Common myeloid progenitor, CD34-positive (primary cell): Measurements from ENCODE around the gene TARP.

ENCODE experiments used
- CTCF ChIA-PET: fragments of 350-600 bp; sonication (Branson Sonifier 250); formaldehyde crosslinking; loops from one replicate; lab custom pipeline; 2021; ENCODE audit warnings: antibody characterized with exemption; lab: Charles Lee
- POLR2A ChIA-PET: fragments of 350-600 bp; sonication (Branson Sonifier 250); formaldehyde crosslinking; loops from one replicate; lab custom pipeline; 2021; ENCODE audit warnings: antibody characterized with exemption; lab: Charles Lee
- DNase-seq, 3 donors: peaks; one replicate each; pipeline versions ENCODE4 v3.0.0 to v3.0.0-alpha.2; 2013
- H3K27ac ChIP-seq, 2 experiments: 1 replicate in 1 of 2; 2 replicates in 1 of 2; pipeline ENCODE4 v1.7.0; 2013; ENCODE audit warnings: inconsistent platforms in 2 of 2, low read length in 2 of 2, mild to moderate bottlenecking in 2 of 2, low read depth in 1 of 2, moderate library complexity in 1 of 2; ENCODE audit not compliant: severe bottlenecking in 2 of 2, insufficient read depth in 1 of 2, poor library complexity in 1 of 2
- H3K27me3 ChIP-seq, 5 experiments: replicated peaks in 2 of 5; 1 replicate in 3 of 5; 2 replicates in 2 of 5; pipeline versions ENCODE4 v1.6.1 to v1.7.0; 2013; ENCODE audit warnings: low read length in 4 of 5, mild to moderate bottlenecking in 2 of 5, moderate library complexity in 2 of 5, inconsistent platforms in 1 of 5; ENCODE audit not compliant: insufficient read depth in 5 of 5, control insufficient read depth in 4 of 5
- H3K36me3 ChIP-seq, 4 experiments: 1 replicate in 2 of 4; 2 replicates in 2 of 4; pipeline versions ENCODE4 v1.6.1 to v1.7.0; 2013; ENCODE audit warnings: low read length in 3 of 4, control low read depth in 1 of 4, mild to moderate bottlenecking in 1 of 4; ENCODE audit not compliant: control insufficient read depth in 4 of 4, insufficient read depth in 4 of 4
- H3K4me1 ChIP-seq, 4 experiments: 1 replicate in 3 of 4; 2 replicates in 1 of 4; pipeline versions ENCODE4 v1.6.1 to v1.7.1; 2013; ENCODE audit warnings: low read length in 3 of 4, mild to moderate bottlenecking in 3 of 4, control low read depth in 1 of 4, inconsistent platforms in 1 of 4, moderate library complexity in 1 of 4; ENCODE audit not compliant: control insufficient read depth in 4 of 4, insufficient read depth in 4 of 4; ENCODE audit errors: control extremely low read depth in 1 of 4
- H3K4me3 ChIP-seq, 7 experiments: 1 replicate in 4 of 7; 2 replicates in 3 of 7; pipeline versions ENCODE4 v1.5.1 to v1.7.0; 2013; ENCODE audit warnings: mild to moderate bottlenecking in 7 of 7, low read length in 6 of 7, moderate library complexity in 6 of 7, inconsistent platforms in 2 of 7, low read depth in 2 of 7, control low read depth in 1 of 7; ENCODE audit not compliant: insufficient read depth in 4 of 7, control insufficient read depth in 1 of 7; ENCODE audit errors: extremely low read depth in 1 of 7
- H3K9me3 ChIP-seq, 5 experiments: 1 replicate in 4 of 5; 2 replicates in 1 of 5; pipeline versions ENCODE4 v1.6.1 to v1.7.1; 2013; ENCODE audit warnings: low read length in 4 of 5, mild to moderate bottlenecking in 2 of 5, inconsistent platforms in 1 of 5, low read depth in 1 of 5, moderate library complexity in 1 of 5; ENCODE audit not compliant: control insufficient read depth in 4 of 5, insufficient read depth in 2 of 5; ENCODE audit errors: control extremely low read depth in 1 of 5
- WGBS: methylation state at CpG from one replicate; pipeline ENCODE4 v1.1.5; 2013; ENCODE audit not compliant: insufficient coverage; 5-methylcytosine and 5-hydroxymethylcytosine counted together

The TARP gene

GRCh38 chr7:38319873-38320272, 46.4 kb upstream of the TARP start:
- no peaks in the 10 kb centered on the region for H3K36me3 ChIP-seq
- no peaks in the 10 kb centered on the region for H3K27me3 ChIP-seq
- H3K9me3 ChIP-seq, result no peaks in the 10 kb centered on the region
- peaks cover 7 to 40% (median 25%) of the 10 kb centered on the region in 4 experiments for H3K4me1 ChIP-seq
- no peak overlapping the region for H3K4me3 ChIP-seq
- DNase-seq, result no peak
- WGBS, result 88% methylated on average over 1 of the region's 2 CpGs
- H3K27ac ChIP-seq, result no peak overlapping the region
- CTCF ChIA-PET, result interaction anchor here (0.7 to 8.1 kb wide), 20 partner anchors 9 to 213 kb away, joined by 3 to 90 read pairs (median 6); no protein-coding TSS in a partner anchor
- POLR2A ChIA-PET, result no interaction called here

GRCh38 chr7:38318803-38319416, 45.5 kb upstream of the TARP start:
- no peaks in the 10 kb centered on the region for H3K9me3 ChIP-seq
- ChIA-PET POLR2A (no interaction called here), CTCF (interaction anchor here (0.8 to 8.1 kb wide), 24 partner anchors 10 to 417 kb away, joined by 3 to 90 read pairs (median 5); no protein-coding TSS in a partner anchor)
- H3K27ac ChIP-seq, result no peak overlapping the region
- no peaks in the 10 kb centered on the region for H3K36me3 ChIP-seq
- H3K4me3 ChIP-seq, result no peak overlapping the region
- no peaks in the 10 kb centered on the region for H3K27me3 ChIP-seq
- 13% methylated on average over 1 of the region's 4 CpGs for WGBS
- peak; percentile 60 to 63 (median 61) for DNase-seq
- H3K4me1 ChIP-seq, result peaks cover 7 to 45% (median 24%) of the 10 kb centered on the region in 4 experiments

- Histone ChIP-seq H3K27ac (no peak overlapping the region), H3K27me3 (no peaks in the 10 kb centered on the region), H3K36me3 (no peaks in the 10 kb centered on the region), H3K4me1 (peaks cover 10 to 50% (median 27%) of the 10 kb centered on the region in 4 experiments), H3K9me3 (no peaks in the 10 kb centered on the region), H3K4me3 (no peak overlapping the region)
- CTCF ChIA-PET, result interaction anchor here (0.7 to 8.1 kb wide), 21 partner anchors 9 to 416 kb away, joined by 3 to 90 read pairs (median 5); partner anchors contain the start of gene SFRP4
- POLR2A ChIA-PET, result no interaction called here
- no peak for DNase-seq
- 89% methylated on average over 8 of the region's 9 CpGs for WGBS
Measured at GRCh38 chr7:38318241-38318640, 44.8 kb upstream of the TARP start.

GRCh38 chr7:38317515-38317914, 44.1 kb upstream of the TARP start:
- peaks cover 15 to 58% (median 33%) of the 10 kb centered on the region in 4 experiments for H3K4me1 ChIP-seq
- no peaks in the 10 kb centered on the region for H3K27me3 ChIP-seq
- POLR2A ChIA-PET, result no interaction called here
- peak overlapping the region in 1 of 7 experiments; percentile 27 for H3K4me3 ChIP-seq
- WGBS, result 57% methylated on average over 9 of the region's 9 CpGs
- H3K27ac ChIP-seq, result no peak overlapping the region
- H3K36me3 ChIP-seq, result no peaks in the 10 kb centered on the region
- peak in 2 of 3 donors; percentile 86 to 92 for DNase-seq
- CTCF ChIA-PET, result interaction anchor here (0.7 to 8.1 kb wide), 17 partner anchors 8 to 416 kb away, joined by 3 to 90 read pairs (median 5); partner anchors contain the start of gene SFRP4
- H3K9me3 ChIP-seq, result no peaks in the 10 kb centered on the region

GRCh38 chr7:38316733-38317360, 43.4 kb upstream of the TARP start:
- DNase-seq, result no peak
- H3K4me3 ChIP-seq, result peak overlapping the region in 1 of 7 experiments; percentile 10
- no peaks in the 10 kb centered on the region for H3K27me3 ChIP-seq
- H3K36me3 ChIP-seq, result no peaks in the 10 kb centered on the region
- no peak overlapping the region for H3K27ac ChIP-seq
- peaks cover 18 to 64% (median 38%) of the 10 kb centered on the region in 4 experiments for H3K4me1 ChIP-seq
- H3K9me3 ChIP-seq, result no peaks in the 10 kb centered on the region
- POLR2A ChIA-PET, result no interaction called here
- CTCF ChIA-PET, result interaction anchor here (1.7 to 6.2 kb wide), 5 partner anchors 12 to 101 kb away, joined by 5 to 56 read pairs (median 30); no protein-coding TSS in a partner anchor
- WGBS, result 95% methylated on average over 4 of the region's 8 CpGs

- H3K27ac ChIP-seq, result no peak overlapping the region
- ChIA-PET POLR2A (no interaction called here), CTCF (interaction anchor here (0.9 to 5.5 kb wide), 6 partner anchors 8 to 100 kb away, joined by 3 to 35 read pairs (median 13); no protein-coding TSS in a partner anchor)
- no peak overlapping the region for H3K4me3 ChIP-seq
- H3K9me3 ChIP-seq, result no peaks in the 10 kb centered on the region
- no peak for DNase-seq
- H3K4me1 ChIP-seq, result peaks cover 26 to 70% (median 41%) of the 10 kb centered on the region in 4 experiments
- H3K27me3 ChIP-seq, result no peaks in the 10 kb centered on the region
- WGBS, result 100% methylated on average over 1 of the region's 3 CpGs
- H3K36me3 ChIP-seq, result no peaks in the 10 kb centered on the region
Measured at GRCh38 chr7:38315410-38315809, 42.0 kb upstream of the TARP start.
